ENCODE measurements around the gene CDK4.
"Not testable (repeated sequence)": the region's sequence is repeated elsewhere in the genome, so short reads cannot be mapped to it uniquely, and the experiment has no call there.

CDK4 gene

DNA sequence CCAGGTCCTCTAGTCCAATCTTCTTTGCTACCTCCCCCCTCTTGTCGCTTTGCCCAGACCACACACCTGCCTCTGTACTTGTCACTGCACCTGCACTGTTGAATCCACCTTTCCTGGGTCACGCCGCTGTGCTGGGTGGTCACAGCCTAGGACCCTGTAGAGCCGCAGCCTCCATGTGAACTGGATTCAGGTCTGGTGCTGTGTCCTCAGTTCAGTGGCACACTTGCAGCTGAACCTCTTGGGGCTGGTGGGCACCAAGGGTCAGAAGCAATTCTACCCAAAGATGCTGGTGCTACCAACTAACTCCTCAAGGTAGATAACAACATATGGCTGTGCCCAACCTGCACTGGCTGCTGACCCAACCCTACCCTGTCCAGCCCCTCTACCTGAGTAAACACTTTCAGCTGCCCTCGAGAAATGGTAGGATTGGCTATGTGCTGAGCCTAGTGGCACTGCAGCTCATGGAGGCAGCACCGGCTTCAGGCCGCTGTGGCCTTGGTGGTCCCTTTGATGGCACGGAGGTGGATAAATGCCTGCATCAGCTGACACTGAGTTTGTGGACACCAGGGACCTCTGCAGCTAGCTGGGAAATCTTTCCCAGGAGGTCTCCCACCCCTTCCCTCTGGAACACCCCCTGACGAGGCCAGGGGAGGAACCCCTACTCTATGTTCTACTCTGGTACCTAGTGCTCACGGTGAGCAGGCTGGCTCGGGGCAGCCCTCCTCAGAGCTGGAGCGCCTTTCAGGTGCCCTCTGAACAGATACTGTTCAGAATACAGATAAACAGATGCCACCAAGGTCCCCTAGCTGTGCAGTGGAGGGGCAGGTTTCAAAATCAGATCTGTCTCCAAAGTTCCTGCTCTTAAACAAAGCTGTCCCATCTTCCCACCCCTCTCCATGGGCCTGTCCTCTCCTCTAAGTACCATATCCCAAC lies 27.8 kb downstream of the CDK4 start:
- no peak for DNase-seq

DNA sequence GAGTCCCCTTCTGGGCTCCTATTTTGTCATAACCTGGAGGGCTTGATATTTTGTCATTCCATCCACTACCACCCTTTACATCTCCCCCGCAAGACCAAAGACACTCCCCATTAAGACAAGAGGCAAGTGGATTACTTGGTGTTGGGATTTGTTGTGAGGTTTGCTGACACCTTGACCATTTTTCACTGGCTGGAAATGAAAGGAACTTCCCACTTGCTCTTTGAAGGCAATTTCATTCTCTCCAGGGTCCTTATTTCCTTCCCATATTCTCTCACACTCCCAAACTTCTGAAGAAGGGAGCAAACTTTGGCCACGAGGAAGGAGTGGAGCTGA lies 28.5 kb downstream of the CDK4 start:
- no peak for DNase-seq

DNA sequence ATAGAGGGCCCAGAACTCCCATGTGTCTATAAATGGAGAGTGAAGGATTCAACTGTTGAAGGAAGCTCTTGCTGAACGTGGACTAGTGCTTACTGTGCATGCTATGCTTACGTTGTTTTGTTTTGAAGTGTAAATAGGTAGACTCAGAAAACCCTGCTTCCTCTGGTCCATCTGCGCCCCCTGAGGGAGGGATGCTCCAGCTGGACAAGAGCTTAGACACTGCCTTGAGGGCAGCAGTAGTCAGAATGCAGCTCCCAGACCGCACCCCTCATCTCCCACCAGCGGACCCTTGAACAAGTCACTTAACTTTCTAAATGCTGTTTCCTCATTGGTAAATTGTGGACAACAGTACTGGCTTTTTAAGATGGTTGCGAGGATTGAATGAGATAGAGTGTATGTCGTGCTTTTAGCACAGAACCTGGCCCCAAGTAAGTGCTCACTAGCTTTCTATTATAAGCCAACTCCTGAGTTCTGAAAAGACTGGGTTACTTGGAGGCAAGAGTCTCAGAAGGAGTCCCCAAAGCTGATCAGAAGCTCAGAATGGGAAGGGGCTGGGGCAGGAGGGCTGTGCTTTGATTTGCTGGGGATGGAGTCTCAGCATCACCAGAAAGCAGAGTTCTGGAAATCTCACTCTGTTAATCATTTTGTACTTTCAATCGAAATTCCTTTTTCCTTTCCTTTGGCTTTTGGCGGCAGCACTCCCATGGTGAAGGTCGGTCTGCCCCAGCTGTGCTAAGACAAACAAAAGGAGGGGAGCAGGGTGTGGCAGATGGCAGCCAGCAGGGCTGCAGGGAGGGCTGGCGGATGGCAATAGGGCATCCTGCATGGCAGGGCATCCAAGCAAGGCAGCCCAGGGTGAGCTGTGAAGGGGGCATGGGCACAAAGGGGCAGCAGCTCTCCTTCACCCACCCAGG lies 29.1 kb downstream of the CDK4 start:
- DNase-seq: peak; percentile 59

DNA sequence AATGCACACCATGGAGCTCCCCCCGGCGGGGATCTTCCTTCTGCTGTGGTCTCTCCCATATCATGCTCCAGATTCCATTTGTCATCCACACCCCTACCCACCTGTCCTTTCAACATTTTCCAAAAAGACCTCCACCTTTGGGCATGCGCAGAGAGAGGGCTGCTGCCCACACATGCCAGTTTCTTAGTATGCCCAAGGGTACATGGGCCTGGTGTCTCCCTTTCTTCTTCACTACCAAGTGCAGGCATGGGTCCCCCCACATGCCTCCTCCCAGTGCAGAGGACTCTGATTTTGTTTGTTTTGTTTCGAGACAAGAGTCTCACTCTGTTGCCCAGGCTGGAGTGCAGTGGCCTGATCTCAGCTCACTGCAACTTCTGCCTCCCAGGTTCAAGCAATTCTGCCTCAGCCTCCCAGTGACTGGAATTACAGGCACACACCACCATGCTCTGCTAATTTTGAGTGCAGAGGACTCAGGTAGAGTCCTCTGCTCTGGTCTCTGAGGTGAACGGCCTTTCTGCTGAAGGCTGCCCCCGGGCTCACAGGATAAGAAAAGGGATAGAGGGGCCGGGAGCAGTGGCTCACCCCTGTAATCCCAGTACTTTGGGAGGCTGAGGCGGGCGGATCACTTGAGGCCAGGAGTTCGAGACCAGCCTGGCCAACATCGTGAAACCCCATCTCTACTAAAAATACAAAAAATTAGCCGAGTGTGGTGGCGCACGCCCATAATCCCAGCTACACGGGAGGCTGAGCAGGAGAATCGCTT lies 30.1 kb downstream of the CDK4 start:
- not testable (repeated sequence) for DNase-seq

DNA sequence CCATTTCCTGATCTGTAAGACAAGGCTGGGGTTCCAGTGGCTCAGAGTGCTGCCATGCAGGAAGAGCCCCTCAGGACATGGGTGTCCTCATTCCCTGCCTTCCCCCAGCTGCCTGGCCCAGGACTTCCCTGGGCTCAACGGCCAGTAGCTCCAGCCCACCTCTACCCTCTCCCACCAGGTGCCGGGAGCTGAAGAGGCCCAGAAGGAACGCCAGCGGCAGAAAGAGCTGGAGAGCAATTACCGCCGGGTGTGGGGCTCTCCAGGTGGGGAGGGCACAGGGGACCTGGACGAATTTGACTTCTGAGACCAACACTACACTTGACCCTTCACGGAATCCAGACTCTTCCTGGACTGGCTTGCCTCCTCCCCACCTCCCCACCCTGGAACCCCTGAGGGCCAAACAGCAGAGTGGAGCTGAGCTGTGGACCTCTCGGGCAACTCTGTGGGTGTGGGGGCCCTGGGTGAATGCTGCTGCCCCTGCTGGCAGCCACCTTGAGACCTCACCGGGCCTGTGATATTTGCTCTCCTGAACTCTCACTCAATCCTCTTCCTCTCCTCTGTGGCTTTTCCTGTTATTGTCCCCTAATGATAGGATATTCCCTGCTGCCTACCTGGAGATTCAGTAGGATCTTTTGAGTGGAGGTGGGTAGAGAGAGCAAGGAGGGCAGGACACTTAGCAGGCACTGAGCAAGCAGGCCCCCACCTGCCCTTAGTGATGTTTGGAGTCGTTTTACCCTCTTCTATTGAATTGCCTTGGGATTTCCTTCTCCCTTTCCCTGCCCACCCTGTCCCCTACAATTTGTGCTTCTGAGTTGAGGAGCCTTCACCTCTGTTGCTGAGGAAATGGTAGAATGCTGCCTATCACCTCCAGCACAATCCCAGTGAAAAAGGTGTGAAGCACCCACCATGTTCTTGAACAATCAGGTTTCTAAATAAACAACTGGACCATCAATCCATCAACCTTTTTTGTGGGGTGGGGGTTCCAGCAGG lies 31.2 kb downstream of the CDK4 start:
- no peak for DNase-seq

DNA sequence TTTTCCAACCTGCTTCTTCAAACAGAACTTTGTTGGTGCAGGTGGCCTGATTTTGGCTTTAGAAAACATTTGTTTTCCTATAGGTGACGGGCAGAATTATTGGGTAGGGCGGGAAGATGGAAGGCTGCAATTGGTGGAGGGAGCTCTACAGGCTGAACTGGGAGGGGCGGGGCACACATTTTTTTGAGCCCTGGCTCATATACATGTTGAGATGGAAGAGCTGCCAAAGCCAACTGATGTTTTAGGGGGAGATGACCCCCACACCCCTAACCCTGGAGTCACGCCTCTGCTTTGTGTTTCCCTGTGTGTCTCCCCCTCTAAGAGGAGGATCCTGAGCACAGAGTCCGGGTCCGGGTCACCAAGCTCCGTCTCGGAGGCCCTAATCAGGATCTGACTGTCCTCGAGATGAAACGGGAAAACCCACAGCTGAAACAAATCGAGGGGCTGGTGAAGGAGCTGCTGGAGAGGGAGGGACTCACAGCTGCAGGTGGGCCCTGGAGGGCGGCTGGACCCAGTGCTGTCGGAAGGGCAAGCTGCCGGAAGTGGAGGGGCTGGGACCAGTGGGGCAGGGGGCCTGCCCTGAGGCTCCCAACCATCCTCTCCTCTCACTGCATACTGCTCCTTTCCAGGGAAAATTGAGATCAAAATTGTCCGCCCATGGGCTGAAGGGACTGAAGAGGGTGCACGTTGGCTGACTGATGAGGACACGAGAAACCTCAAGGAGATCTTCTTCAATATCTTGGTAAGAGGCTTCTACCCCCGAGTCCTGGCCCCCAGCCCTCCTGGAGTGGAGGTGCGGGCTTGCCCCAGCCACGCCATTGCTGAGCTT lies 32.1 kb downstream of the CDK4 start:
- DNase-seq: no peak

DNA sequence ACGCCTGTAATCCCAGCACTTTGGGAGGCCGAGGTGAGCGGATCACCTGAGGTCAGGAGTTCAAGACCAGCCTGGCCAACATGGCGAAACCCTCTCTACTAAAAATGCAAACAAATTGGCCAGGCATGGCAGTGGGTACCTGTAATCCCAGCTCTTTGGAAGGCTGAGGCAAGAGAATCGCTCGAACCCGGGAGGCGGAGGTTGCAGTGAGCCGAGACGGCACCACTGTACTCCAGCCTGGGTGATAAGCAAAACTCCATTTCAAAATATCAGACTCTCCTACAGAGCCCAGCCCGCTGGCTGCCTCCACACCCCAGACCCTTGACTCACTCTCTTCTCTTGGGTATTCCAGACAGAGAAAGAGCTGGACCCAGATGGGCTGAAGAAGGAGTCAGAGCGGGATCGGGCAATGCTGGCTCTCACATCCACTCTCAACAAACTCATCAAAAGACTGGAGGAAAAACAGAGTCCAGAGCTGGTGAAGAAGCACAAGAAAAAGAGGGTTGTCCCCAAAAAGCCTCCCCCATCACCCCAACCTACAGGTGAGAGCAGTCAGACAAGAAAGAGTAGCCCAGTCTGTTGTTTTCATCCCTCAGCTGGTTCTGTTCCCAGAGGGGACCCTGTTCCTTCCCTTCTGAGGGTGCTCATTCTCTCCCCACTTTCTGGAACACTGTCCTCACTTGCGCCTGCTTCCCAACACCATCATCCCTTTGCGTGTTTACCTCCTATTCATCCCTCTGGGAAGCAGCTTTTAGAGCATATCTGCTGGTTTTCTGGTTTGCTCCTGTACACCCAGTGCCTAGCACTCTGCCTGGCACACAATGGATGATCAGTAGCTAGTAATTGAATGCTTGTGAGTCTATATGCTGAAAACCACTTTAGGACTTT lies 33.2 kb downstream of the CDK4 start:
- no peak for DNase-seq

DNA sequence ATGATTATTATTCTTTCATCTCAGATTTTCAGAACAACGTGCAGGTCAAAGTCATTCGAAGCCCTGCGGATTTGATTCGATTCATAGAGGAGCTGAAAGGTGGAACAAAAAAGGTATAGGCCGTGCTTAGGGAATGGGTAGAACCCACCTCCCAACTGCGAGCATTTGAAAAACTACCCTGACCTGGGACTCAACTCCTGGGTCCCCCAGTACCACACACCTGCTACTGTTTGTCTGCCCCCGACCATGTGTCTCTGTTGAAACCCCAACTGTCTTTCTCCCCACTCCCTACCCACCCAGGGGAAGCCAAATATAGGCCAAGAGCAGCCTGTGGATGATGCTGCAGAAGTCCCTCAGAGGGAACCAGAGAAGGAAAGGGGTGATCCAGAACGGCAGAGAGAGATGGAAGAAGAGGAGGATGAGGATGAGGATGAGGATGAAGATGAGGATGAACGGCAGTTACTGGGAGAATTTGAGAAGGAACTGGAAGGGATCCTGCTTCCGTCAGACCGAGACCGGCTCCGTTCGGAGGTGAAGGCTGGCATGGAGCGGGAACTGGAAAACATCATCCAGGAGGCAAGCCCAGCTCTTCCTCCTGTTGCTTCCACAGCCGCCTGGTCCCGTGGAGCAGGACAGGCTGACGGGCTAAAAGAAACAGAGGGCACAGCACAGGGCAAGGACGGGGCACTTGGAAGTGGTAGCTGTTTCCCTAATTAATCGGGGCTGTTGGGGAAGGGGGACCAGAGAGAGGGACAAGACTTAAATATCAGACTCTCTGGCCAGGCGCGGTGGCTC lies 34.1 kb downstream of the CDK4 start:
- no peak for DNase-seq

DNA sequence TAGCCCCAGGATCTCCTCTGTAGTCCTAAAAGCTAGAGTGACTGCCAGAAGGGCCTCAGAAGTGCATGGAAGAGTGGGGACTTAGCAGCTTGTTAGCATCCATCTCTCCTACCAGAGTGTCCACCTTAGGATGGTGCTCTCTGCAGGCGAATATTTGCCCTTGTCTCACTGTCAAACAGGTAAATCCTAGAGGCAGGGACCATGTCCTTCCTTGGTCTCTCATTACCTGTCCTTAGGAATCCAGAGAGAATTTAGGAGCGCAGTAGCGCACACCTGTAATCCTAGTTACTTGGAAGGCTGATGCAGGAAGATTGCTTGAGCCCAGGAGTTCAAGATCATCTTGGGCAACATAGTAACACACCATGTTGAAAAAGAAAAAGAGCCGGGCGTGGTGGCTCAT lies 35.0 kb downstream of the CDK4 start:
- DNase-seq: no peak

DNA sequence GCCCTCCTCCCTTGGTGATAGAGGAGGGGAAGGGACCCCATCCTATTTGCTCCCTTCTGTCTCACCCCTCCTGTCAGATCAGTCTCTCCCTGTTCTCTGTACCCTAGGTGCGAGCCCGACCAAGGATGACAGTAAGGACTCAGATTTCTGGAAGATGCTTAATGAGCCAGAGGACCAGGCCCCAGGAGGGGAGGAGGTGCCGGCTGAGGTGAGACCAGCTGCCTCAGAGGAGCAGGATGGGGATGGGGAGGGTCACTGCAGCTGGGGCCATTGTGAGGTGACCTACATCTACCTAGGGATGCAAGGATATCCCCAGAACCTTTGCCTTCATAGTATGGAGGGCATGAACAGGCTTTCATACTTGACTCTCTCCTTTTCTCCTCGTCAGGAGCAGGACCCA lies 35.8 kb downstream of the CDK4 start:
- DNase-seq: no peak

DNA sequence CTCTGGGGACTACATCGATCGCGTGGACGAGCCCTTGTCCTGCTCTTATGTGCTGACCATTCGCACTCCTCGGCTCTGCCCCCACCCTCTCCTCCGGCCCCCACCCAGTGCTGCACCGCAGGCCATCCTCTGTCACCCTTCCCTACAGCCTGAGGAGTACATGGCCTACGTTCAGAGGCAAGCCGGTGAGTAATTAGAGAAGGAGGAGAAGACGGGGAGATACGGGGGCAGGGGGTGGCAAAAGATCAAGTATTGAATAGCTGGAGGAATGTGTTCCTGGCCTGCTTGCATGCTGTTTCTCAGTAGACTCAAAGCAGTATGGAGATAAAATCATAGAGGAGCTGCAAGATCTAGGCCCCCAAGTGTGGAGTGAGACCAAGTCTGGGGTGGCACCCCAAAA lies 36.3 kb downstream of the CDK4 start:
- DNase-seq: no peak

DNA sequence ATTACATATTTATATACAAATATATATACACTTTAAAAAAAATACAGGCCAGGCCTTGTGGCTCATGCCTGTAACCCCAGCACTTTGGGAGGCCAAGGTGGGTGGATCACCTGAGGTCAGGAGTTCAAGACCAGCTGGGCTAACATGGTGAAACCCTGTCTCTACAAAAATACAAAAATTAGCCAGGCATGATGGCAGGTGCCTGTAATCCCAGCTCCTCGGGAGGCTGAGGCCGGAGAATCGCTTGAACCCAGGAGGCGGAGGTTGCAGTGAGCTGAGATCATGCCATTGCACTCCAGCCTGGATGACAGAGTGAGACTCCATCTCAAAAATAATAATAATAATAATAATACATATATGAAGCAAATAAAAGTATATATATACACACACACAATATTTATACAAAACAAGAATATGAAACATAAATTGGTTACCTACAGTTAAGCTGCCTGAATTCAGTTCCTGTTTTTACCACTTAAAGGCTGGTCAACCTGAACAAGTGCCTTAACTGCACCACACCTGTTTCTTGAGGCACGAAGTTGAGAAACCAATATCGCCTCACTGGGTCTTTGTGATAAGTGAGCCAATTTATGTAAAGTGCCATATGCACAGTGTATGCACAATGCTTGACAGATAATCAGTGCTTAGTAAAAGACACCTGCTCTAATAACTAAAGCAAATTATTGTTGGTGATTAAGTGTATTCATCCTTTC lies 36.9 kb downstream of the CDK4 start:
- DNase-seq: not testable (repeated sequence)

DNA sequence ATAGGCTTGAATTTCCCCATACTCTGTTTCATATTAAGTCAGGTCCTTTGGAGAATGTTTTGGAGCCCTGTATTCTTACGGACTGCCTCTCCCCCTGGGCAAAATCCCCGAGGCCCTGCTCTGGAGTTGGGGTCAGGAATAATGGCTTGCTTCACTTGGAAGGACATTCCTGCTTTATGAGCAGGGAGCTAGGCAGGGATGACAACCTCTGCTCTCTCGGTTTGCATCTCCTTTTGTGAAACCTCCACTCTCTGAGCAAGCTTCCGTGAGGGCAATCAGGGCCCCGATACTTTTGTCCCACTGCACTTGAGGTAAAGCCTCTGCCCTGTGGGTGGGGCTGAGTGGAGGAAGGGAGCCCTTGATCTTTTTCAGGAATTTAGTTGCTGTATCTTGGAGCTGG lies 38.9 kb downstream of the CDK4 start:
- DNase-seq: no peak

DNA sequence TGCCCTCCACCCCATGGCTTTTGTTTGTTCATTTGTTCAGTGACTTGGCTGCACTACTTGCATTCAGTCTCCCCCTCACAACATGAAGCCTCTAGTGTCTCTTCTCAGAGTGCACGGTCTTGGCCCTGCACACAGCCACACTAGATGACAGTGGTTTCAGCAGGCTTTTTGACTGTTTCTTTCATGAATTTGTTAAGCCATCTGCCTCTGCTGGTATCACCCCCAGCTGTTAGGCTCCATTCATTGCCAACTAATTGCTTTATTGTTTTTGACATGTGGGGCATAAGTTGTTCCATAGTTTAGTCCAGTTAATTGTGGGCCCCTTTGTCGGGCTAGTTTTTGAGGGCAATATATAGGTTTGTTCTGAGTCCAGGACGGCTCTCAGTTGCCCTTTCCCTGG lies 39.4 kb downstream of the CDK4 start:
- no peak for DNase-seq

DNA sequence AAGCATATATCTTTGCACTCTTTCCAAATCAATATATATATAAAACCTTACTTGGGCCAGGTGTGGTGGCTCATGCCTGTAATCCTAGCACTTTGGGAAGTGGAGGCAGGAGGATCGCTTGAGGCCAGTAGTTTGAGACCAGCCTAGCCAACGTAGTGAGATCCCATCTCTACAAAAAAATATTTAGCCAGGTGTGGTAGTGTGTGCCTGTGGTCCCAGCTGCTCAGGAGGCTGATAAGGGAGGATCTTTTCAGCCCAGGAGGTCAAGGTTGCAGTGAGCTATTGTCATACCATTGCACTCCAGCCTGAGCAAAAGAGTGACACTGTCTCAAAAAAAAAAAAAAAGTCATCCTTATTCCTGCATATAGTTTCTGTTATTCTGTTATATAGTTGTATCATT lies 43.8 kb downstream of the CDK4 start:
- no peak for DNase-seq

DNA sequence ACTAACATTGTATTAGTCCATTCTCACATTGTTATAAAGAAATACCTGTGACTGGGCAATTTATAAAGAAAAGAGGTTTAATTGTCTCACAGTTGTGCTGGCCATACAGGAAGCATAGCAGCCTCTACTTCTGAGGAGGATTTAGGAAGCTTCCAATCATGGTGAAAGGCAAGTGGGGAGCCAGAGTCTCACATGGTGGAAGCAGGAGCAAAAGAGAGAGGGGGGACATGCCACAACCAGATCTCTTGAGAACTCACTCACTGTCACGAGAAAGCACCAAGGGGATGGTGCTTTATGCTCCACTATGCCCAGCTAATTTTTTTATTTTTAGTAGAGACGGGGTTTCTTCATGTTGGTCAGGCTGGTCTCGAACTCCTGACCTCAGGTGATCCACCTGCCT lies 44.9 kb downstream of the CDK4 start:
- no peak for DNase-seq

DNA sequence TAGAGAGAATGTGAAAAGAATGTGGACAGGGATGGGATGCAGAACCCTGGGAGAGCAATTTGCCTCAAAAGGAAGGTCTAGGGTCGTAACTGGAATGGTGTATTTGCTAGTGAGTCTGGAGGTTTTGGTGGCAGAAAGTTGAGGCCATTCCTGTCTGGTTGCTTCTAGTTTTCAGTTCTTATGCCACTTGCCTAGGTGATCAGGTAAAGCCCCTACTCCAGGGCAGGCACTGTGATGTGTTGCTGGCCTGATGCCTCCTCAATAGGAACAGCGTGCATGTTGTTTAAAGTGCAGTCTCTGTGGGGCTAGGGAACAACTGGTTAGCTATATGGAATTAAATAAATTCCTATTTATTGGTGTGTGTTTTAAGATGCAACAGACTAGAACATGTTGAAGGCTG lies 51.8 kb downstream of the CDK4 start:
- DNase-seq: no peak

DNA sequence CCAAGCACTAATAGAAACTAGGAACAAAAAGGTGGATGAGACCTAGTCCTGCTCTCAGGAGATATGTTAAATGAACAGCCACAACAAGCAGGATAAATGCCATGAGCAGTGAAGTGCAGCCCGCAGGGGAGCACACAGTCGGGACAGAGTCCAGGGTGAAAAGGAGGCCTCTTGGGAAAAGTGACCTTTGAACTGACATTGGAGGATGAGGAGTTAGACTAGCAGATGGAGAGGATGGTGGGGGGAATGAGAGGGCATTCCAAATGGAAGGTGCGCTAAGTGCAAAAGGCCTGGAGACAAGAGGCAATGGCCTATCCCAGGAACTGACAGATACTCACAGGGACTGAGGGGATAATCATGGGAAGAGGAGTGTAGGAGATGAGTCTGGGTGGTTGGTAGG lies 53.7 kb downstream of the CDK4 start:
- DNase-seq: no peak

Measured in NCI-H2171 treated with DMSO at 0.1 percent for 48 hours (cell line).